K562 (cell line): ENCODE data around the gene LRRK2. TPM values are rescaled to one million over a fixed set of nuclear protein-coding genes. Genes with fewer than 3 reads are reported as not detected.

ENCODE experiments used
- ATAC-seq: fragments of 200-7000 bp; cut with Tn5 transposase; 3 replicates; pipeline ENCODE4 v1.9.1; 2020; ENCODE audit warnings: moderate library complexity
- BruUV-seq: library from RNA; stranded (reverse); fragments of 400-500 nt; replicated peaks from 2 replicates; lab custom pipeline; 2021; lab: Mats Ljungman, UMichigan
- CTCF ChIA-PET: fragments of 300-600 bp; formaldehyde crosslinking; extraction: SDS; loops from one replicate; lab custom pipeline; 2021; ENCODE audit warnings: low intra/inter-chr PET ratio; lab: Yijun Ruan, JAX
- POLR2A ChIA-PET: fragments of 300-600, 350-650 bp; sonication (Branson Sonifier 250); formaldehyde crosslinking; extraction: SDS; loops from one replicate; lab custom pipeline; 2021; ENCODE audit warnings: antibody characterized with exemption, inconsistent platforms; lab: Yijun Ruan, JAX
- DNase-seq, 4 experiments: peaks; one replicate each; pipeline versions ENCODE4 v3.0.0 to v3.0.0-alpha.2; 2011 to 2018; ENCODE audit warnings: low spot score in 3 of 4, mixed read lengths in 3 of 4; ENCODE audit errors: extremely low read depth in 1 of 4
- FAIRE-seq: peaks from 2 replicates; lab custom pipeline; 2011; peaks lifted over from hg19 to GRCh38; lab: Jason Lieb, UNC
- H2AFZ ChIP-seq: 2 replicates; pipeline ENCODE4 v1.6.0; 2011; ENCODE audit warnings: low read depth, low read length, control low read depth, inconsistent platforms
- H3K27ac ChIP-seq: fragments of 200-600 bp; 3 replicates; pipeline ENCODE4 v1.8.0; 2011; ENCODE audit warnings: low read depth, mild to moderate bottlenecking, control low read depth, inconsistent platforms, low read length, moderate library complexity, mixed read lengths; ENCODE audit errors: extremely low read depth
- H3K27me3 ChIP-seq, 2 experiments: fragments of 300-600 bp in 1 of 2; 2 replicates in 1 of 2; 3 replicates in 1 of 2; pipeline versions ENCODE4 v1.6.0 to v1.8.0; 2011; ENCODE audit warnings: inconsistent platforms in 2 of 2, low read length in 2 of 2, mild to moderate bottlenecking in 1 of 2, mixed read lengths in 1 of 2, moderate library complexity in 1 of 2; ENCODE audit not compliant: control insufficient read depth in 2 of 2, insufficient read depth in 2 of 2
- H3K36me3 ChIP-seq: fragments of 300-600 bp; 3 replicates; pipeline ENCODE4 v1.8.0; 2011; ENCODE audit warnings: mild to moderate bottlenecking, low read length, inconsistent platforms; ENCODE audit not compliant: control insufficient read depth, insufficient read depth
- H3K4me1 ChIP-seq, 2 experiments: fragments of 200-600 bp in 1 of 2; replicated peaks in 1 of 2; 2 replicates in 1 of 2; 3 replicates in 1 of 2; pipeline versions ENCODE4 v1.5.1 to v1.8.0; 2011; ENCODE audit warnings: inconsistent platforms in 2 of 2, low read length in 2 of 2, mild to moderate bottlenecking in 1 of 2, mixed read lengths in 1 of 2, moderate library complexity in 1 of 2; ENCODE audit not compliant: control insufficient read depth in 2 of 2, insufficient read depth in 2 of 2
- H3K4me2 ChIP-seq: 2 replicates; pipeline ENCODE4 v1.6.1; 2011; ENCODE audit warnings: low read length, control low read depth, inconsistent platforms, mixed read lengths; ENCODE audit not compliant: insufficient read depth
- H3K4me3 ChIP-seq: fragments of 200-600 bp; sonication (generic), shearing (Covaris generic); 2 replicates; pipeline ENCODE4 v1.5.1; 2016; ENCODE audit warnings: control low read depth, inconsistent platforms
- H3K79me2 ChIP-seq: fragments of 200-600 bp; 3 replicates; pipeline ENCODE4 v1.8.0; 2011; ENCODE audit warnings: low read length, inconsistent platforms; ENCODE audit not compliant: control insufficient read depth, insufficient read depth
- H3K9ac ChIP-seq, 2 experiments: 2 replicates each; pipeline versions ENCODE4 v1.6.0 to v1.6.1; 2011; ENCODE audit warnings: low read depth in 2 of 2, low read length in 2 of 2, control low read depth in 1 of 2, inconsistent platforms in 1 of 2, mild to moderate bottlenecking in 1 of 2, mixed read lengths in 1 of 2; ENCODE audit not compliant: insufficient read depth in 1 of 2
- H3K9me1 ChIP-seq: one replicate; pipeline ENCODE4 v1.6.0; 2011; ENCODE audit warnings: inconsistent platforms, mild to moderate bottlenecking, low read length, moderate library complexity; ENCODE audit not compliant: control insufficient read depth, insufficient read depth
- H3K9me3 ChIP-seq: replicated peaks from 2 replicates; pipeline ENCODE4 v1.5.1; 2011; ENCODE audit warnings: low read depth, low read length, inconsistent platforms; ENCODE audit not compliant: control insufficient read depth, insufficient read depth
- H4K20me1 ChIP-seq: replicated peaks from 2 replicates; pipeline ENCODE4 v1.6.1; 2011; ENCODE audit warnings: low read length, inconsistent platforms, mixed read lengths; ENCODE audit not compliant: control insufficient read depth, insufficient read depth
- AFF4 ChIP-seq: sonication (generic); formaldehyde crosslinking; IDR thresholded peaks from 2 replicates; pipeline ENCODE4 v1.8.0; 2023; ENCODE audit warnings: mild to moderate bottlenecking, missing genetic modification reagents
- E2F4 ChIP-seq: sonication (generic); formaldehyde crosslinking; IDR thresholded peaks from 2 replicates; pipeline ENCODE4 v1.8.0; 2022; ENCODE audit warnings: mild to moderate bottlenecking, low read depth, missing genetic modification reagents
- GABPA ChIP-seq: fragments of 200-800 bp; sonication (Bioruptor generic); conservative IDR thresholded peaks from 2 replicates; pipeline ENCODE4 v1.6.1; 2016; ENCODE audit warnings: low read depth, missing genetic modification characterization, missing compliant biosample characterization
- KLF13 ChIP-seq: fragments of 450-650 bp; IDR thresholded peaks from 2 replicates; pipeline ENCODE4 v1.6.1; 2016; ENCODE audit warnings: missing genetic modification characterization, low read depth, mild to moderate bottlenecking, missing compliant biosample characterization, moderate library complexity, borderline replicate concordance
- MCM2 ChIP-seq: fragments of 450-650 bp; IDR thresholded peaks from 2 replicates; pipeline ENCODE4 v1.6.1; 2017; ENCODE audit warnings: low read depth, mild to moderate bottlenecking
- MCM5 ChIP-seq: fragments of 450-650 bp; IDR thresholded peaks from 2 replicates; pipeline ENCODE4 v1.6.1; 2016; ENCODE audit warnings: low read depth
- NCOA1 ChIP-seq: fragments of 450-650 bp; IDR thresholded peaks from 2 replicates; pipeline ENCODE4 v1.6.1; 2016; ENCODE audit warnings: low read depth
- NFYB ChIP-seq: IDR thresholded peaks from 2 replicates; pipeline ENCODE4 v1.6.1; 2011; ENCODE audit warnings: mild to moderate bottlenecking, moderate library complexity; ENCODE audit not compliant: insufficient read length; ENCODE audit errors: extremely low read depth
- PPARD ChIP-seq: fragments of 250-450 bp; sonication (Bioruptor Pico); IDR thresholded peaks from 2 replicates; pipeline ENCODE4 v1.8.0; 2022; ENCODE audit warnings: inconsistent platforms, mild to moderate bottlenecking, moderate library complexity
- SMAD3 ChIP-seq: fragments of 450-650 bp; formaldehyde crosslinking; conservative IDR thresholded peaks from 2 replicates; pipeline ENCODE4 v1.4.0; 2020; ENCODE audit warnings: mild to moderate bottlenecking
- ZNF311 ChIP-seq: fragments of 250-450 bp; sonication (Bioruptor Pico); IDR thresholded peaks from 2 replicates; pipeline ENCODE4 v1.4.0; 2020; ENCODE audit warnings: mild to moderate bottlenecking, moderate library complexity
- ZNF583 ChIP-seq: fragments of 250-450 bp; sonication (Bioruptor Pico); IDR thresholded peaks from 2 replicates; pipeline ENCODE4 v1.4.0; 2020
- WGBS: fragments of 100-300 bp; shearing (Covaris generic); methylation state at CpG from one replicate; pipeline ENCODE4 v1.1.6; 2016; ENCODE audit warnings: low coverage, mixed read lengths; ENCODE audit not compliant: insufficient coverage; ENCODE audit errors: missing lambda C conversion rate; 5-methylcytosine and 5-hydroxymethylcytosine counted together
- in situ Hi-C: fragments of 300-500 bp; cut with MboI; formaldehyde crosslinking; loops from 4 replicates; pipeline ENCODE4 v1.15.0; 2018; ENCODE audit warnings: inconsistent platforms, mixed read lengths
- intact Hi-C: fragments of 100-400 bp; cut with micrococcal nuclease; formaldehyde crosslinking; loops from 2 replicates; pipeline ENCODE4 v1.14.2; 2022
- polyA plus RNA-seq, 8 experiments: library from polyadenylated mRNA; depleted of rRNA in 4 of 8; stranded (reverse) in 5 of 8; unstranded in 3 of 8; fragments of >200 nt; fragmentation: Nextera tagmentation in 2 of 8; fragmentation: Illumina TruSeq in 1 of 8; extraction: Ambion mirVana in 2 of 8; extraction: Trizol in 1 of 8; gene quantifications; 2 replicates each; pipeline versions ENCODE4 v1.2.1 to v1.2.3, GENCODE V29; 2011 to 2014; ENCODE audit warnings: inconsistent platforms in 1 of 8, missing spikeins in 1 of 8
- total RNA-seq, 7 experiments: library from RNA; depleted of rRNA in 6 of 7; stranded (reverse); fragments of >200 nt in 6 of 7; fragmentation: Illumina TruSeq in 2 of 7; extraction: Trizol in 2 of 7; gene quantifications; 2 replicates each; pipeline versions ENCODE4 v1.2.1 to v1.2.3, GENCODE V29; 2011 to 2021; ENCODE audit warnings: low replicate concordance in 1 of 7
- TF ChIP-seq, protein P1 (sequence below): sonication (generic); formaldehyde crosslinking; IDR thresholded peaks from 2 replicates; pipeline ENCODE4 v1.8.1; 2023; ENCODE audit warnings: mild to moderate bottlenecking, missing genetic modification reagents
- TF ChIP-seq, protein P2 (sequence below): sonication (generic); formaldehyde crosslinking; IDR thresholded peaks from 2 replicates; pipeline ENCODE4 v1.8.0; 2022; ENCODE audit warnings: mild to moderate bottlenecking, missing genetic modification reagents, borderline replicate concordance

LRRK2 gene
- total and polyA plus RNA-seq, 9 of the 15 experiments (the other 6 are each of a cell fraction or from before 2014, with no cell fraction given) = 0.03 to 0.89 (median 0.31) TPM

DNA sequence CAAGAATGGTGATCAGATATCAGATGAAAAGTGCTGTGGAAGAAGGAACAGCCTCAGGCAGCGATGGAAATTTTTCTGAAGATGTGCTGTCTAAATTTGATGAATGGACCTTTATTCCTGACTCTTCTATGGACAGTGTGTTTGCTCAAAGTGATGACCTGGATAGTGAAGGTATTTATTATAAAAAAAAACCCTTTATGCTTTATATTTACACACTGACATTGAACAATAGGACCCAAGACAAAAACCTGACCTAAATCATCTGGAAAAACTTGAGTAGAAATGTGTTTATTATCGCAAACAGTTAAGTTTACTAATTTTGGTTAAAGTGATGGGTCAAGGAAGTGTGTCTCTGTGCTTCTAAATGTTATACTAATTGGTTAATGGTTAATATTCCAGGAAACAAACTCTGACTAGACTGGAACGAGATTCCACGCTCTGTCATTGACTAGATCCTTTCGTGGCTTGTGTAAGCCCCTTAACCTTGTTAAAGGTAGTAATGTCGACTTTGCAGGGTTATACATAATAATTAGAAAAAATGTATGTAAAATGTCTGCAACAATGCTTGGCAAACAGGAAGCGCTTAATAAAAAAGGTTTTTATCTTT lies 62.7 kb downstream of the LRRK2 start:
- WGBS = 7% methylated on average over 7 of the region's 7 CpGs
- POLR2A ChIA-PET = no interaction called here
- H3K9ac ChIP-seq = no peak overlapping the region
- CTCF ChIA-PET = no interaction called here
- H2AFZ ChIP-seq = no peak overlapping the region
- no peak for ATAC-seq
- no peak for FAIRE-seq
- no peaks in the 10 kb centered on the region for H3K27me3 ChIP-seq
- H3K9me1 ChIP-seq = no peaks in the 10 kb centered on the region
- no peaks in the 10 kb centered on the region for H3K9me3 ChIP-seq
- no TSS peak for BruUV-seq
- no peaks in the 10 kb centered on the region for H3K36me3 ChIP-seq
- H3K4me1 ChIP-seq = no peaks in the 10 kb centered on the region
- no peaks in the 10 kb centered on the region for H3K79me2 ChIP-seq
- H4K20me1 ChIP-seq = no peaks in the 10 kb centered on the region
- in situ Hi-C loops (no loop called here), intact Hi-C loops (no loop called here)
- no peak overlapping the region for H3K4me3 ChIP-seq
- no peak overlapping the region for H3K27ac ChIP-seq
- no peak overlapping the region for H3K4me2 ChIP-seq
- DNase-seq = no peak
- TF ChIP-seq NCOA1 (no peak), SMAD3 (CRISPR knock-in tag) (no peak), ZNF583 (CRISPR knock-in tag) (no peak), KLF13 (tag) (no peak), GABPA (no peak), E2F4 (CRISPR knock-in tag) (no peak), MCM2 (no peak), MCM5 (no peak), AFF4 (no peak), PPARD (CRISPR knock-in tag) (no peak), NFYB (no peak), ZNF311 (CRISPR knock-in tag) (no peak)
- TF ChIP-seq, protein P1, sequence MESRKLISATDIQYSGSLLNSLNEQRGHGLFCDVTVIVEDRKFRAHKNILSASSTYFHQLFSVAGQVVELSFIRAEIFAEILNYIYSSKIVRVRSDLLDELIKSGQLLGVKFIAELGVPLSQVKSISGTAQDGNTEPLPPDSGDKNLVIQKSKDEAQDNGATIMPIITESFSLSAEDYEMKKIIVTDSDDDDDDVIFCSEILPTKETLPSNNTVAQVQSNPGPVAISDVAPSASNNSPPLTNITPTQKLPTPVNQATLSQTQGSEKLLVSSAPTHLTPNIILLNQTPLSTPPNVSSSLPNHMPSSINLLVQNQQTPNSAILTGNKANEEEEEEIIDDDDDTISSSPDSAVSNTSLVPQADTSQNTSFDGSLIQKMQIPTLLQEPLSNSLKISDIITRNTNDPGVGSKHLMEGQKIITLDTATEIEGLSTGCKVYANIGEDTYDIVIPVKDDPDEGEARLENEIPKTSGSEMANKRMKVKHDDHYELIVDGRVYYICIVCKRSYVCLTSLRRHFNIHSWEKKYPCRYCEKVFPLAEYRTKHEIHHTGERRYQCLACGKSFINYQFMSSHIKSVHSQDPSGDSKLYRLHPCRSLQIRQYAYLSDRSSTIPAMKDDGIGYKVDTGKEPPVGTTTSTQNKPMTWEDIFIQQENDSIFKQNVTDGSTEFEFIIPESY (CRISPR knock-in tag) = no peak
- TF ChIP-seq, protein P2, sequence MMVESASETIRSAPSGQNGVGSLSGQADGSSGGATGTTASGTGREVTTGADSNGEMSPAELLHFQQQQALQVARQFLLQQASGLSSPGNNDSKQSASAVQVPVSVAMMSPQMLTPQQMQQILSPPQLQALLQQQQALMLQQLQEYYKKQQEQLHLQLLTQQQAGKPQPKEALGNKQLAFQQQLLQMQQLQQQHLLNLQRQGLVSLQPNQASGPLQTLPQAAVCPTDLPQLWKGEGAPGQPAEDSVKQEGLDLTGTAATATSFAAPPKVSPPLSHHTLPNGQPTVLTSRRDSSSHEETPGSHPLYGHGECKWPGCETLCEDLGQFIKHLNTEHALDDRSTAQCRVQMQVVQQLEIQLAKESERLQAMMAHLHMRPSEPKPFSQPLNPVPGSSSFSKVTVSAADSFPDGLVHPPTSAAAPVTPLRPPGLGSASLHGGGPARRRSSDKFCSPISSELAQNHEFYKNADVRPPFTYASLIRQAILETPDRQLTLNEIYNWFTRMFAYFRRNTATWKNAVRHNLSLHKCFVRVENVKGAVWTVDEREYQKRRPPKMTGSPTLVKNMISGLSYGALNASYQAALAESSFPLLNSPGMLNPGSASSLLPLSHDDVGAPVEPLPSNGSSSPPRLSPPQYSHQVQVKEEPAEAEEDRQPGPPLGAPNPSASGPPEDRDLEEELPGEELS (CRISPR knock-in tag) = no peak
